ENCODE results near the gene HERPUD2. TPM values are rescaled to one million over a fixed set of nuclear protein-coding genes. Genes with fewer than 3 reads are reported as not detected.

Gene HERPUD2
- total RNA-seq, 2 donors from 2014 or later, result 24.2 to 30.1 TPM

DNA sequence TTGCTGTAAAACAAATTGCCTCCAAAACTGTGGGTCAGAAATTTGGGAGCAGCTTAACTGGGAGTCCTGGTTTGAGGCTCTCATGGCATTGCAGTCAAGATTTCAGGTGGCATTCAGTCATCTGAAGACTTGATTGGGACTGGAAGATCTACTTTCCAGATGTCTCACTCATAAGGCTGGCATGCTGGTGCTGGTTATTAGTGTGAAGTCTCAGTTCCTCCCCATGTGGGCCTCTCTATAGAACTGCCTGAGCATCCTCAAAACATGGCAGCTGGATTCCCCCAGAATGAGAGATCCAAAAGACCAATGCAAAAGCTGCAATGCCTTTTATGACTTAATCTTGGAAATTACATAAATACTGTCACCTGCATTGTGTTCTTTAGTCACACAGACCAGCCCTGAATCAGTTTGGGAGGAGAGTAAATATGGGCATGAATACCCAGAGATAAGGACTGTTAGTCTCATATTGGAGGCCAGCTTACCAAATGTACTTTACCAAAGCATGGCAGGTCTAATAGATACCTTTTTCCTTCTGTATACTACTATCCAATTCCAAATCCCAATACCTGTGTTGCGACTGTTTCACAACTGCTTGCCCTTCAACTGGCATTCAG lies 6.5 kb upstream of the HERPUD2 start:
- Mint-ChIP-seq H3K4me1 (no peaks in the 10 kb centered on the region), H3K27ac (no peak overlapping the region), H3K36me3 (ENCODE audit: low read depth) (no peaks in the 10 kb centered on the region), H3K9me3 (no peaks in the 10 kb centered on the region), H3K4me3 (no peak overlapping the region), H3K27me3 (ENCODE audit: insufficient read depth) (no peaks in the 10 kb centered on the region)
- TF ChIP-seq, protein P1, sequence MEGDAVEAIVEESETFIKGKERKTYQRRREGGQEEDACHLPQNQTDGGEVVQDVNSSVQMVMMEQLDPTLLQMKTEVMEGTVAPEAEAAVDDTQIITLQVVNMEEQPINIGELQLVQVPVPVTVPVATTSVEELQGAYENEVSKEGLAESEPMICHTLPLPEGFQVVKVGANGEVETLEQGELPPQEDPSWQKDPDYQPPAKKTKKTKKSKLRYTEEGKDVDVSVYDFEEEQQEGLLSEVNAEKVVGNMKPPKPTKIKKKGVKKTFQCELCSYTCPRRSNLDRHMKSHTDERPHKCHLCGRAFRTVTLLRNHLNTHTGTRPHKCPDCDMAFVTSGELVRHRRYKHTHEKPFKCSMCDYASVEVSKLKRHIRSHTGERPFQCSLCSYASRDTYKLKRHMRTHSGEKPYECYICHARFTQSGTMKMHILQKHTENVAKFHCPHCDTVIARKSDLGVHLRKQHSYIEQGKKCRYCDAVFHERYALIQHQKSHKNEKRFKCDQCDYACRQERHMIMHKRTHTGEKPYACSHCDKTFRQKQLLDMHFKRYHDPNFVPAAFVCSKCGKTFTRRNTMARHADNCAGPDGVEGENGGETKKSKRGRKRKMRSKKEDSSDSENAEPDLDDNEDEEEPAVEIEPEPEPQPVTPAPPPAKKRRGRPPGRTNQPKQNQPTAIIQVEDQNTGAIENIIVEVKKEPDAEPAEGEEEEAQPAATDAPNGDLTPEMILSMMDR (conservative IDR thresholded peaks at IDR 0.05), result no peak
- no peak overlapping the region for H3K9ac ChIP-seq (ENCODE audit: extremely low read depth, low read length, poor library complexity, severe bottlenecking)
- no peaks in the 10 kb centered on the region for H3K27me3 ChIP-seq (ENCODE audit: control insufficient read depth, insufficient read depth, low read length, poor library complexity, severe bottlenecking)
- H3K4me3 ChIP-seq (ENCODE audit: low read length), result no peak overlapping the region
- no peak overlapping the region for H3K27ac ChIP-seq (ENCODE audit: low read depth, low read length)
- no peak for DNase-seq
- no peaks in the 10 kb centered on the region for H3K36me3 ChIP-seq (ENCODE audit: control insufficient read depth, insufficient read depth, low read length)
- 94 to 100% methylated on average over 1 of the region's 1 CpG for WGBS, 2 experiments (ENCODE audit: insufficient coverage in 1 of 2, insufficient read length in 1 of 2)
- no peaks in the 10 kb centered on the region for H3K4me1 ChIP-seq (ENCODE audit: control insufficient read depth, insufficient read depth, low read length)
- no peaks in the 10 kb centered on the region for H3K9me3 ChIP-seq (ENCODE audit: control insufficient read depth, low read length)

DNA sequence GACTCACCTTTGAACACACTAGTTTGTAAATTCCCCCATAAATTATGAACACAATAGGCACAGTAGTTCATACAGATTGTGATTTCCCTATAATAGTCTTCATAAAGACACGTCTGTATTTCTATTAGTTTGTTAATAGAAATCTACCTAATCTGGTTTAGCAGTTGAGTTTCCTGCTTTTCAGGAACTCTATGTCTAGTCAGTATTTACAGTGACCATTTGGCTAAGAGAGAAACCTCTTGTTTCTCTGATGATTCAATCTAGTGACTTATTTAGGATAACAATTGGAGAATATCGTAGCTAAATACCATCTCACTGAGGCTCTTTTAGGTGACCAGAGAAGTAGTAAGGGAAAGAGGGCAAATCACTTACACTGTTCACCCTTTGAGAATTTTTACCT lies 5.9 kb upstream of the HERPUD2 start:
- no peaks in the 10 kb centered on the region for H3K36me3 Mint-ChIP-seq (ENCODE audit: low read depth)
- Histone ChIP-seq H3K27ac (ENCODE audit: low read depth, low read length) (no peak overlapping the region), H3K27me3 (ENCODE audit: control insufficient read depth, insufficient read depth, low read length, poor library complexity, severe bottlenecking) (no peaks in the 10 kb centered on the region), H3K9me3 (ENCODE audit: control insufficient read depth, low read length) (no peaks in the 10 kb centered on the region), H3K9ac (ENCODE audit: extremely low read depth, low read length, poor library complexity, severe bottlenecking) (no peak overlapping the region), H3K4me1 (ENCODE audit: control insufficient read depth, insufficient read depth, low read length) (no peaks in the 10 kb centered on the region), H3K36me3 (ENCODE audit: control insufficient read depth, insufficient read depth, low read length) (no peaks in the 10 kb centered on the region), H3K4me3 (ENCODE audit: low read length) (no peak overlapping the region)
- no peaks in the 10 kb centered on the region for H3K9me3 Mint-ChIP-seq
- WGBS, 2 experiments (ENCODE audit: insufficient coverage in 1 of 2, insufficient read length in 1 of 2), result 75 to 88% methylated on average over 1 to 2 of the region's 2 CpGs
- TF ChIP-seq, protein P1 (conservative IDR thresholded peaks at IDR 0.05), result no peak
- DNase-seq, result no peak
- H3K27ac Mint-ChIP-seq, result no peak overlapping the region
- no peaks in the 10 kb centered on the region for H3K27me3 Mint-ChIP-seq (ENCODE audit: insufficient read depth)
- H3K4me1 Mint-ChIP-seq, result peaks cover 2% of the 10 kb centered on the region
- H3K4me3 Mint-ChIP-seq, result no peak overlapping the region

DNA sequence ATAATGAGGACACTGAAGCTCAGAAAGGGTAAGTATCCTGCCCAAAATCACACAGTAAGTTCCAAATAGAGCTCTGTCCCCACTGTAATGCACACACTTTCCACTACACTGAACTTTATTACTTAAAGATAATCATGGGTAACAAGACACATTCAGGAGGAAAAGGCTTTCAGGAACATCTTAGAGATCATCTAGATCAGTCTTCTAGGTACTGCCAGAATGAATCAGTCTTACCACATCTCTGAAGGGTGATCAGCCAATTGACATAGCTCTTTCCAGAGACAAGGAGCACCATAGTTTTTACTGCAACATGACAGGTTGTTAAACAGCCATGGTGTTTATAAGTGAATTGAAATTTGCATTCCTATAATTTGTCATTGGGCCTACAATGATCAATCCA lies 5.4 kb upstream of the HERPUD2 start:
- Mint-ChIP-seq H3K9me3 (no peaks in the 10 kb centered on the region), H3K27ac (no peak overlapping the region), H3K36me3 (ENCODE audit: low read depth) (no peaks in the 10 kb centered on the region), H3K27me3 (ENCODE audit: insufficient read depth) (no peaks in the 10 kb centered on the region), H3K4me3 (no peak overlapping the region), H3K4me1 (peaks cover 2% of the 10 kb centered on the region)
- TF ChIP-seq, protein P1 (conservative IDR thresholded peaks at IDR 0.05), result no peak
- H3K4me3 ChIP-seq (ENCODE audit: low read length), result no peak overlapping the region
- H3K27ac ChIP-seq (ENCODE audit: low read depth, low read length), result no peak overlapping the region
- H3K4me1 ChIP-seq (ENCODE audit: control insufficient read depth, insufficient read depth, low read length), result no peaks in the 10 kb centered on the region
- no peaks in the 10 kb centered on the region for H3K36me3 ChIP-seq (ENCODE audit: control insufficient read depth, insufficient read depth, low read length)
- H3K27me3 ChIP-seq (ENCODE audit: control insufficient read depth, insufficient read depth, low read length, poor library complexity, severe bottlenecking), result no peaks in the 10 kb centered on the region
- H3K9ac ChIP-seq (ENCODE audit: extremely low read depth, low read length, poor library complexity, severe bottlenecking), result no peak overlapping the region
- H3K9me3 ChIP-seq (ENCODE audit: control insufficient read depth, low read length), result no peaks in the 10 kb centered on the region
- DNase-seq, result no peak
